ENCODE measurements around the gene CLEC4G.

The CLEC4G gene

GRCh38 chr19:7682175-7682855, 49.6 kb downstream of the CLEC4G start:
- no peaks in the 10 kb centered on the region for H3K9me3 ChIP-seq (ENCODE audit: insufficient read depth, low read length)
- H4K20me1 ChIP-seq (ENCODE audit: low read depth, low read length) = no peaks in the 10 kb centered on the region; the same call in 1 of the 2 replicates
- TF ChIP-seq EZH2phosphoT487 (conservative IDR thresholded peaks at IDR 0.05; ENCODE audit: low read length) (no peak), CTCF (IDR thresholded peaks at IDR 0.05; ENCODE audit: insufficient read depth, low read length, poor library complexity, severe bottlenecking) (no peak)
- no peak overlapping the region for H3K9ac ChIP-seq (ENCODE audit: low read length)
- no peak overlapping the region for H3K4me2 ChIP-seq (ENCODE audit: low read depth, low read length, poor library complexity, severe bottlenecking)
- no peaks in the 10 kb centered on the region for H3K27me3 ChIP-seq (ENCODE audit: low read length)
- no peak overlapping the region for H3K27ac ChIP-seq (ENCODE audit: low read depth, low read length)
- no peaks in the 10 kb centered on the region for H3F3A ChIP-seq (ENCODE audit: insufficient read depth)
- H3K36me3 ChIP-seq (ENCODE audit: low read length) = no peaks in the 10 kb centered on the region
- H3K79me2 ChIP-seq (ENCODE audit: insufficient read depth, low read length) = 0 out of 2 replicates have a peak, but pooled peaks cover 6% of the 10 kb centered on the region
- H3K4me3 ChIP-seq (ENCODE audit: insufficient read depth, low read length, poor library complexity, severe bottlenecking) = no peak overlapping the region
- H2AFZ ChIP-seq (ENCODE audit: low read depth, low read length, severe bottlenecking) = no peak overlapping the region
- no peaks in the 10 kb centered on the region for H3K9me2 ChIP-seq (replicated peaks; ENCODE audit: insufficient read depth, low read length)

DNA sequence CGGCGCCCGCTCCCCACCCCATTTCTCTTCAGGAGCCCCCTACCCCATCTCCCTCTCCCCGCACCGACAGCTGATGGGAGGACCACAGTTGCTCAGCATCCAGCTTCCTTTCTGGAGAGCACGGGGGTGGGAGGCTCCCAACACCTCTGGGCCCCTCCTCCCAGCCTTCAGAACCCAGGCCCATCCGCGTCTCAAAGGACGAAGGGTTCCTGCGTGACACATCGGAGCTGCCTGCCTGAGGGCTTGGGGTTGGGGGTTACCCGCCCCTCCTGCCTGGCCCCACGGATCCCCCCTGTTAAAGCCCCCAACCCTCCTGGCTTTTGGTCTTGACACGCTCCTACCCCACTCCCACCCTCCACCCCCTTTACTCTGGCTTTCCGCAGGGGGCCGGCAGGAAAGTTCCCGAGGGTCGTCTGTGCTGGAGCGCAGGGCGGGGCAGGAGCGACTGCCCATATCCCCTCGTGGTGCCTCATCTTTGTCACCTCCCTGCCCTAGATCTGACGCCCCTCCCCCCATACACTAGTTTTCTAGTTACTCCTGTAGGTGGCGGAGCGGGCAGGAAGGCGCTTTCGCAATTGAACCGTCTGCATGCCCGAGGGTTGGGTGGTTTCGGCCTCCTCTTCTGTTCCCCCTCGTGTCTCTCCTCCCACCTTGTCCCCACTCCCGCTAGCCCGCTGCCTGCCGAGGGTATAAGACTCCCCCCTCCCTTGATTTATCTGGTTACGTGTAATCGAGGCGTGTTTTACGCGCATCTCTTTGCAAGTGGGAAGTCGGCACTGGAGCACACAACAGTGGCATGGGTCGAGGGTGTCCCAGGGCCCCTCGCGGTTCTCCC, 50.4 kb downstream of the CLEC4G start:
- Histone ChIP-seq H3K4me2 (ENCODE audit: low read depth, low read length, poor library complexity, severe bottlenecking) (peak overlapping the region; percentile 76), H3K36me3 (ENCODE audit: low read length) (no peaks in the 10 kb centered on the region), H3K9me2 (replicated peaks; ENCODE audit: insufficient read depth, low read length) (no peaks in the 10 kb centered on the region), H3K9me3 (ENCODE audit: insufficient read depth, low read length) (no peaks in the 10 kb centered on the region), H3K27me3 (ENCODE audit: low read length) (no peaks in the 10 kb centered on the region), H3K79me2 (ENCODE audit: insufficient read depth, low read length) (0 out of 2 replicates have a peak, but pooled peaks cover 6% of the 10 kb centered on the region), H3K27ac (ENCODE audit: low read depth, low read length) (no peak overlapping the region), H3K9ac (ENCODE audit: low read length) (peak overlapping the region; percentile 93), H2AFZ (ENCODE audit: low read depth, low read length, severe bottlenecking) (peak overlapping the region; percentile 90), H3K4me3 (ENCODE audit: insufficient read depth, low read length, poor library complexity, severe bottlenecking) (peak overlapping the region; percentile 92), H4K20me1 (ENCODE audit: low read depth, low read length) (no peaks in the 10 kb centered on the region; the same call in 1 of the 2 replicates), H3F3A (ENCODE audit: insufficient read depth) (no peaks in the 10 kb centered on the region)
- TF ChIP-seq CTCF (IDR thresholded peaks at IDR 0.05; ENCODE audit: insufficient read depth, low read length, poor library complexity, severe bottlenecking) (peak; percentile 15), EZH2phosphoT487 (conservative IDR thresholded peaks at IDR 0.05; ENCODE audit: low read length) (no peak)

DNA sequence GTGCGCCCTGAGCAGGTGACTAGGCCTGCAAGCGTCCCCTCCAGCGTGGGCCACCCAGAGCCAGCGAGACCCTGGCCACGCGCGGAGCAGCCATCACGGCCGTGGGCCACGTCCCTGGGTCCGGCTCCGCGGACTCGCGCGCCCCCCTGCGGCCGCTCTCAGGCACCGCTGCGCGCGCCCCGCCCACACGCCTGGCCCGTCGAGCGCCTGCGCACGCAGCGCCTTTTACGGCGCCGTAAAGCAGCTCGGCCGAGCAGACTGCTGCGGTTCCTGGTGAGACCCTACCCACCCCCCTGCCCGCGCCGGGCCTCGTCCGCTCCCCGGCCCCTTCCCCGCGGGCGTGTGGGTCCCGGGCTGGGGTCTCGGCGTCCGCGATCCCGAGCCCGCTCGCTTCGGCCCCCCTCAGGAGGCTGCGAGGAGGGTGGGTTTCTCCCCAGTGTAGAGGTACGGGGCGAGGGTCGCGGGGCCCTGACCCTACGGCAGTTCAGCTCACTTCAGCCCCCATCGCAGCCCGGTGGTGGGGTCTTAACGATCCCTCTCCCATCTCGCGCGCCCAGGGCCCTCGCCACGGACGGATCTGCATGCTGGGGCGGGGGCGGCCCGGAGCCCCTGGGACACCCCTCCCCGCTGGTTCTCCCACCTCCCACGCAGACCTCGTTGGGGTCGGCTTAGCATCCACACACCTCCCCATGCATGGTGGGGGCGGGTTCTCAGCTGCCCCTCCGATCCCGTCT, 51.1 kb downstream of the CLEC4G start, which contains the start of gene TRAPPC5:
Gene TRAPPC5 (plus strand): TSS at position 228 of the 734 bp plus-strand sequence. CDS start 1,421 bp downstream, outside the sequence.
- H3K79me2 ChIP-seq (ENCODE audit: insufficient read depth, low read length) = 0 out of 2 replicates have a peak, but pooled peaks cover 6% of the 10 kb centered on the region
- H3K4me3 ChIP-seq (ENCODE audit: insufficient read depth, low read length, poor library complexity, severe bottlenecking) = peak within 1 kb of the TSS; percentile 92
- no peaks in the 10 kb centered on the region for H3K9me2 ChIP-seq (replicated peaks; ENCODE audit: insufficient read depth, low read length)
- peak within 1 kb of the TSS; percentile 76 for H3K4me2 ChIP-seq (ENCODE audit: low read depth, low read length, poor library complexity, severe bottlenecking)
- no peaks in the 10 kb centered on the region for H3K27me3 ChIP-seq (ENCODE audit: low read length)
- H3F3A ChIP-seq (ENCODE audit: insufficient read depth) = no peaks in the 10 kb centered on the region
- H3K36me3 ChIP-seq (ENCODE audit: low read length) = no peaks in the 10 kb centered on the region
- H3K9ac ChIP-seq (ENCODE audit: low read length) = peak within 1 kb of the TSS; percentile 93
- no peaks in the 10 kb centered on the region; the same call in 1 of the 2 replicates for H4K20me1 ChIP-seq (ENCODE audit: low read depth, low read length)
- H3K9me3 ChIP-seq (ENCODE audit: insufficient read depth, low read length) = no peaks in the 10 kb centered on the region
- H3K27ac ChIP-seq (ENCODE audit: low read depth, low read length) = 0 out of 2 replicates have a peak within 1 kb of the TSS, but pooled peaks have one; percentile 34
- TF ChIP-seq EZH2phosphoT487 (conservative IDR thresholded peaks at IDR 0.05; ENCODE audit: low read length) (no peak), CTCF (IDR thresholded peaks at IDR 0.05; ENCODE audit: insufficient read depth, low read length, poor library complexity, severe bottlenecking) (peak; percentile 82)
- H2AFZ ChIP-seq (ENCODE audit: low read depth, low read length, severe bottlenecking) = peak within 1 kb of the TSS; percentile 90

All from SU-DHL-6 (cell line).